Lung (tissue), 12 donors: Measurements from ENCODE around the gene MITF. TPM values are rescaled to one million over a fixed set of nuclear protein-coding genes. Genes with fewer than 3 reads are reported as not detected.

ENCODE experiments used
- ATAC-seq: fragments of 200-7000 bp; cut with Tn5 transposase; one replicate; pipeline ENCODE4 v1.9.1; 2020; ENCODE audit warnings: moderate number of reproducible peaks; ENCODE audit not compliant: insufficient read depth, low FRiP score
- DNase-seq, 3 donors: peaks; one replicate each; pipeline ENCODE4 v3.0.0-alpha.2; 2013 to 2017
- H3K27ac ChIP-seq, 2 donors: one replicate each; pipeline ENCODE4 v1.5.1; 2013; ENCODE audit warnings: mild to moderate bottlenecking in 2 of 2, moderate library complexity in 2 of 2, control low read depth in 1 of 2, inconsistent platforms in 1 of 2, low read depth in 1 of 2, low read length in 1 of 2
- H3K27me3 ChIP-seq, 3 donors: one replicate each; pipeline ENCODE4 v1.5.1; 2013; ENCODE audit warnings: low read length in 2 of 3; ENCODE audit not compliant: control insufficient read depth in 3 of 3, insufficient read depth in 3 of 3
- H3K36me3 ChIP-seq, 4 donors: one replicate each; pipeline ENCODE4 v1.5.1; 2013; ENCODE audit warnings: low read length in 4 of 4, mild to moderate bottlenecking in 1 of 4, moderate library complexity in 1 of 4; ENCODE audit not compliant: control insufficient read depth in 4 of 4, insufficient read depth in 4 of 4
- H3K4me1 ChIP-seq, 5 donors: one replicate each; pipeline ENCODE4 v1.5.1; 2013; ENCODE audit warnings: low read length in 5 of 5, mild to moderate bottlenecking in 2 of 5, moderate library complexity in 1 of 5; ENCODE audit not compliant: control insufficient read depth in 5 of 5, insufficient read depth in 5 of 5
- H3K4me3 ChIP-seq: one replicate; pipeline ENCODE4 v1.5.1; 2013; ENCODE audit warnings: mild to moderate bottlenecking, control low read depth, moderate library complexity
- H3K9ac ChIP-seq, 2 donors: one replicate each; pipeline ENCODE4 v1.5.1; 2013; ENCODE audit warnings: low read length in 2 of 2, control low read depth in 1 of 2; ENCODE audit not compliant: insufficient read depth in 1 of 2
- H3K9me3 ChIP-seq, 4 donors: one replicate each; pipeline ENCODE4 v1.5.1; 2013; ENCODE audit warnings: low read length in 3 of 4, mild to moderate bottlenecking in 1 of 4, moderate library complexity in 1 of 4; ENCODE audit not compliant: control insufficient read depth in 4 of 4, insufficient read depth in 3 of 4
- WGBS, 2 donors: extraction: QIAGEN DNeasy Blood & Tissue Kit; methylation state at CpG; one replicate each; pipeline ENCODE4 v1.1.7; 2013; 5-methylcytosine and 5-hydroxymethylcytosine counted together
- polyA plus RNA-seq, 2 donors: library from polyadenylated mRNA; stranded (reverse); fragments of 200-250 nt; gene quantifications; one replicate each; pipeline ENCODE4 v1.2.1, GENCODE V29; 2013
- total RNA-seq, 2 donors: library from RNA; depleted of rRNA in 1 of 2; stranded (reverse); fragments of >200 nt in 1 of 2; gene quantifications; one replicate each; pipeline ENCODE4 v1.2.1, GENCODE V29; 2014 to 2021
- TF ChIP-seq, protein P1 (sequence below): IDR thresholded peaks from 2 replicates; pipeline ENCODE4 v1.5.1; 2012; ENCODE audit warnings: mild to moderate bottlenecking; ENCODE audit errors: control extremely low read depth, extremely low read depth
- donor health status: control.
- donor health status: control.
- donor health status: Bipolar disorder and iron deficiency.
- donor health status: healthy.
- donor health status: DM: yes; HTN: yes; CAD: no.

MITF gene
- total and polyA plus RNA-seq, 4 donors: 5.0 to 28.0 (median 12.0) TPM

DNA sequence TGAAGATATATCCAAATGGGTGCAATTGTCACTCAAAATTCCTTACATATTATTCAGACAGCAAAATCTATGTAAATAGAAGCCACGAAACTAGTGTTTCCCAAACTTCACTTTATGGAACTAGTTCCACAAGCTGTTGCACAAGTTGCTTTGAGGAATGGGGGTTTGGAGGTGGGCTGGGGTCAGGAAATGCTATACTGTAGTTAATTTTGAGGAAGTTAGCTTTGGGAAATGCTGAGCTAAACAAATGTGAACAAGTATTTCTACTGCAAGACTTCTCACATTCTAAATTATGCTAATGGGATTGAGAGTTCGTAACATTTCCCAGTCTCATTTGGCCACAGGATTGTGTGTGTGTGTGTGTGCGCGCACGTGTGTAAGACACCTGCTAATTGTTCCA lies 231.6 kb downstream of the MITF start:
- DNase-seq (no peak), ATAC-seq (no peak)
- WGBS, 2 donors: 72 to 80% methylated on average over 5 of the region's 5 CpGs
- Histone ChIP-seq H3K9ac (no peak overlapping the region), H3K27ac (no peak overlapping the region), H3K4me1 (no peaks in the 10 kb centered on the region), H3K27me3 (no peaks in the 10 kb centered on the region), H3K4me3 (no peak overlapping the region), H3K9me3 (no peaks in the 10 kb centered on the region), H3K36me3 (no peaks in the 10 kb centered on the region)
- TF ChIP-seq, protein P1, sequence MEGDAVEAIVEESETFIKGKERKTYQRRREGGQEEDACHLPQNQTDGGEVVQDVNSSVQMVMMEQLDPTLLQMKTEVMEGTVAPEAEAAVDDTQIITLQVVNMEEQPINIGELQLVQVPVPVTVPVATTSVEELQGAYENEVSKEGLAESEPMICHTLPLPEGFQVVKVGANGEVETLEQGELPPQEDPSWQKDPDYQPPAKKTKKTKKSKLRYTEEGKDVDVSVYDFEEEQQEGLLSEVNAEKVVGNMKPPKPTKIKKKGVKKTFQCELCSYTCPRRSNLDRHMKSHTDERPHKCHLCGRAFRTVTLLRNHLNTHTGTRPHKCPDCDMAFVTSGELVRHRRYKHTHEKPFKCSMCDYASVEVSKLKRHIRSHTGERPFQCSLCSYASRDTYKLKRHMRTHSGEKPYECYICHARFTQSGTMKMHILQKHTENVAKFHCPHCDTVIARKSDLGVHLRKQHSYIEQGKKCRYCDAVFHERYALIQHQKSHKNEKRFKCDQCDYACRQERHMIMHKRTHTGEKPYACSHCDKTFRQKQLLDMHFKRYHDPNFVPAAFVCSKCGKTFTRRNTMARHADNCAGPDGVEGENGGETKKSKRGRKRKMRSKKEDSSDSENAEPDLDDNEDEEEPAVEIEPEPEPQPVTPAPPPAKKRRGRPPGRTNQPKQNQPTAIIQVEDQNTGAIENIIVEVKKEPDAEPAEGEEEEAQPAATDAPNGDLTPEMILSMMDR: no peak

DNA sequence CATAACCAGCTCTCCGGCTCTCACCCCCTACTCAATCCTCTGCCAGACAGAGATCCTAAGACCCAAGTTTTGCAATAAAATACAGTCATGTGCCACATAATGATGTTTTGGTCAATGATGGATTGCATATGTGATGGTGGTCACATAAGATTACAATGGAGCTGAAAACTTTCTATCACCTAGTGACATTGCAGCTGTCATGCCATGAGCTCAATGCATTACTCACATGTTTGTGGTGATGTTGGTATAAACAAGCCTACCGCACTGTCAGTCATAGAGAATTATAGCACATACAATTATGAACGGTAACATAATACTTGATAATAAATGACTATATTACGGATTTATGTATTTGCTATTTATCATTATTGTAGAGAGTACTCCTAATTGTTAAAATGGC lies 233.4 kb downstream of the MITF start:
- H3K9me3 ChIP-seq: peaks cover 0 to 3% (median 0%) of the 10 kb centered on the region in 4 donors
- DNase-seq: no peak
- H3K36me3 ChIP-seq: no peaks in the 10 kb centered on the region
- no peak for ATAC-seq
- H3K4me3 ChIP-seq: no peak overlapping the region
- no peaks in the 10 kb centered on the region for H3K27me3 ChIP-seq
- 91 to 95% methylated on average over 4 of the region's 4 CpGs for WGBS, 2 donors
- H3K27ac ChIP-seq: no peak overlapping the region
- TF ChIP-seq, protein P1: no peak
- no peaks in the 10 kb centered on the region for H3K4me1 ChIP-seq
- H3K9ac ChIP-seq: no peak overlapping the region

DNA sequence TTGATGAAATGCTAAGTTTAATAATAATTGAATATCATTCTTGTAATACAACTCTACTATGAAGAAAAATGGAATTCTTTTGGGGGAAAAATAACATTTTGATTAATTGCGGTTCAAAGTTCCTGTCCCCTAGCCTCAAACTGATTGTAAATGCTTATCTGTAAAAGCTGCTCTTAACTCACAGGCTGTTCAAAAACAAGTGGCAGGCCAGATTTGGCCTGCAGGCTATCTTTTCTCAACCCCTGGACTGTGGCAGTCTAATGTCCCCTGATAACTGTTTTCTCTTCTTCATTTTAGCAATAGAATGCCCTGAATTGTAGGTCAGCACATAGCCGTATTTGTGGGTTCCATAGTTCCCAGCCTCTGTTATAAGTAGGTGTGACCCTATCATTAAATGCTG lies 236.8 kb downstream of the MITF start:
- TF ChIP-seq, protein P1: no peak
- Histone ChIP-seq H3K4me3 (no peak overlapping the region), H3K27me3 (no peaks in the 10 kb centered on the region), H3K9me3 (peaks cover 0 to 11% (median 2%) of the 10 kb centered on the region in 4 donors), H3K27ac (no peak overlapping the region), H3K36me3 (no peaks in the 10 kb centered on the region), H3K9ac (no peak overlapping the region), H3K4me1 (no peaks in the 10 kb centered on the region)
- DNase-seq: no peak
- WGBS, 2 donors: 75 to 90% methylated on average over 2 of the region's 2 CpGs
- ATAC-seq: no peak
